ENCODE data around the gene ZFAND3. TPM values are rescaled to one million over a fixed set of nuclear protein-coding genes. Genes with fewer than 3 reads are reported as not detected.

The ZFAND3 gene
- total and polyA plus RNA-seq, 2 of the 4 experiments (the other 2 are of a cell fraction), result 10.9 to 26.7 TPM

- Histone ChIP-seq H3K18ac (ENCODE audit: low read depth, low read length) (no peak overlapping the region), H2BK5ac (ENCODE audit: low read depth, low read length, poor library complexity, severe bottlenecking) (peak overlapping the region; percentile 6), H3K36me3 (ENCODE audit: control insufficient read depth, insufficient read depth, low read length) (peaks cover 2% of the 10 kb centered on the region; the same call in 1 of the 2 replicates), H4K20me1 (ENCODE audit: insufficient read depth, low read length) (peaks cover 90% of the 10 kb centered on the region), H4K8ac (ENCODE audit: low read depth in 2 of 2, low read length in 2 of 2) (no peak overlapping the region), H2AK9ac (replicated peaks; ENCODE audit: low read depth, low read length, poor library complexity) (no peak overlapping the region), H2BK120ac (ENCODE audit: low read depth, low read length) (no peak overlapping the region), H3K27me3 (ENCODE audit: control insufficient read depth, insufficient read depth, low read length) (no peaks in the 10 kb centered on the region), H4K5ac (ENCODE audit: low read depth, low read length) (no peak overlapping the region), H4K91ac (ENCODE audit: insufficient read depth, low read depth, low read length) (no peak overlapping the region), H3K14ac (replicated peaks; ENCODE audit: low read depth, low read length) (no peak overlapping the region), H3K27ac (ENCODE audit: insufficient read depth, low read length) (no peak overlapping the region), H3K4ac (ENCODE audit: low read depth, low read length) (no peak overlapping the region), H3K4me3 (ENCODE audit: insufficient read depth, low read depth, low read length) (no peak overlapping the region), H3K23ac (ENCODE audit: low read depth, low read length) (no peak overlapping the region), H3K9ac (ENCODE audit: low read depth, low read length) (no peak overlapping the region), H3K4me1 (ENCODE audit: control insufficient read depth, insufficient read depth, low read length) (peaks cover 11% of the 10 kb centered on the region), H3K4me2 (ENCODE audit: low read depth, low read length) (no peak overlapping the region), H2BK20ac (ENCODE audit: low read depth, low read length) (no peak overlapping the region), H2AK5ac (ENCODE audit: low read depth, low read length) (no peak overlapping the region), H2BK15ac (ENCODE audit: low read depth, low read length) (no peak overlapping the region), H2AFZ (replicated peaks; ENCODE audit: low read length, poor library complexity) (no peak overlapping the region), H3K56ac (ENCODE audit: extremely low read depth, insufficient read depth, low read length) (no peak overlapping the region), H3K9me1 (ENCODE audit: insufficient read depth, low read length) (peaks cover 12% of the 10 kb centered on the region), H3K9me3 (ENCODE audit: control insufficient read depth, insufficient read depth, low read length) (no peaks in the 10 kb centered on the region), H3K79me1 (ENCODE audit: low read depth in 1 of 2, low read length in 2 of 2) (peaks cover 30 to 85% of the 10 kb centered on the region in 2 experiments)
- dilution Hi-C loops (cut with HindIII; ENCODE audit: low sequenced_read_pairs, unreplicated experiment) (no loop called here), in situ Hi-C loops (cut with MboI; ENCODE audit: low sequenced_read_pairs) (no loop called here), intact Hi-C loops (cut with micrococcal nuclease) (loop anchor here (1.0 kb wide), 1 partner anchor 9 kb away; no protein-coding TSS in a partner anchor)
- BruUV-seq (replicated peaks), result no TSS peak
- CTCF ChIA-PET, result interaction anchor here (0.7 kb wide), 1 partner anchor 12 kb away, joined by 3 read pairs; no protein-coding TSS in a partner anchor
- ATAC-seq (ENCODE audit: low read depth) (no peak), DNase-seq (no peak)
- POLR2A ChIA-PET (ENCODE audit: unreplicated experiment), result no interaction called here
- no CpG with 5 or more reads among the region's 3 CpGs for WGBS, 2 experiments (ENCODE audit: extremely low coverage in 2 of 2, insufficient read length in 1 of 2)
- TF ChIP-seq RAD21 (IDR thresholded peaks at IDR 0.05; ENCODE audit: low read length) (no peak), ELK1 (IDR thresholded peaks at IDR 0.05; ENCODE audit: borderline replicate concordance, low read depth, low read length) (no peak), CHD1 (IDR thresholded peaks at IDR 0.05; ENCODE audit: low read depth, low read length) (no peak), SMC3 (IDR thresholded peaks at IDR 0.05; ENCODE audit: low read depth, low read length) (no peak), RCOR1 (IDR thresholded peaks at IDR 0.05; ENCODE audit: insufficient replicate concordance, low read length) (no peak), MAZ (IDR thresholded peaks at IDR 0.05; ENCODE audit: borderline replicate concordance, low read depth, low read length) (no peak), FOS (IDR thresholded peaks at IDR 0.05; ENCODE audit: low read depth, low read length) (no peak), MAFK (IDR thresholded peaks at IDR 0.05; ENCODE audit: low read depth, low read length) (no peak), BHLHE40 (IDR thresholded peaks at IDR 0.05; ENCODE audit: low read depth, low read length) (no peak), RFX5 (IDR thresholded peaks at IDR 0.05; ENCODE audit: low read depth, low read length) (no peak), NFE2L2 (IDR thresholded peaks at IDR 0.05; ENCODE audit: low read depth, low read length) (no peak), MXI1 (IDR thresholded peaks at IDR 0.05; ENCODE audit: borderline replicate concordance, low read depth, low read length) (no peak), USF2 (IDR thresholded peaks at IDR 0.05; ENCODE audit: low read depth, low read length) (no peak), CEBPB (IDR thresholded peaks at IDR 0.05; ENCODE audit: low read depth, low read length) (no peak)
- TF ChIP-seq, protein P1, sequence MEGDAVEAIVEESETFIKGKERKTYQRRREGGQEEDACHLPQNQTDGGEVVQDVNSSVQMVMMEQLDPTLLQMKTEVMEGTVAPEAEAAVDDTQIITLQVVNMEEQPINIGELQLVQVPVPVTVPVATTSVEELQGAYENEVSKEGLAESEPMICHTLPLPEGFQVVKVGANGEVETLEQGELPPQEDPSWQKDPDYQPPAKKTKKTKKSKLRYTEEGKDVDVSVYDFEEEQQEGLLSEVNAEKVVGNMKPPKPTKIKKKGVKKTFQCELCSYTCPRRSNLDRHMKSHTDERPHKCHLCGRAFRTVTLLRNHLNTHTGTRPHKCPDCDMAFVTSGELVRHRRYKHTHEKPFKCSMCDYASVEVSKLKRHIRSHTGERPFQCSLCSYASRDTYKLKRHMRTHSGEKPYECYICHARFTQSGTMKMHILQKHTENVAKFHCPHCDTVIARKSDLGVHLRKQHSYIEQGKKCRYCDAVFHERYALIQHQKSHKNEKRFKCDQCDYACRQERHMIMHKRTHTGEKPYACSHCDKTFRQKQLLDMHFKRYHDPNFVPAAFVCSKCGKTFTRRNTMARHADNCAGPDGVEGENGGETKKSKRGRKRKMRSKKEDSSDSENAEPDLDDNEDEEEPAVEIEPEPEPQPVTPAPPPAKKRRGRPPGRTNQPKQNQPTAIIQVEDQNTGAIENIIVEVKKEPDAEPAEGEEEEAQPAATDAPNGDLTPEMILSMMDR (conservative IDR thresholded peaks at IDR 0.05; ENCODE audit: low read depth, low read length), result no peak
Observed at GRCh38 chr6:37915463-37915862, 95.9 kb downstream of the ZFAND3 start.

Data from IMR-90 (cell line).